H9 (cell line): ENCODE measurements around the gene SPDYE4. TPM values are rescaled to one million over a fixed set of nuclear protein-coding genes. Genes with fewer than 3 reads are reported as not detected.

Experiments
- DNase-seq: peaks from one replicate; pipeline ENCODE4 v3.0.0-alpha.2; 2017
- H2AFZ ChIP-seq: one replicate; pipeline ENCODE4 v1.6.1; 2013; ENCODE audit warnings: mild to moderate bottlenecking, low read length, control low read depth, moderate library complexity
- H2AK5ac ChIP-seq: 2 replicates; pipeline ENCODE4 v1.6.1; 2013; ENCODE audit warnings: low read length, control low read depth, mixed read lengths; ENCODE audit not compliant: insufficient read length
- H2BK120ac ChIP-seq: one replicate; pipeline ENCODE4 v1.6.1; 2013; ENCODE audit warnings: low read depth, mild to moderate bottlenecking, low read length, control low read depth, inconsistent platforms; ENCODE audit not compliant: poor library complexity, severe bottlenecking
- H2BK12ac ChIP-seq: 2 replicates; pipeline ENCODE4 v1.6.1; 2013; ENCODE audit warnings: low read length, control low read depth, mixed read lengths, low read depth; ENCODE audit not compliant: insufficient read length
- H2BK15ac ChIP-seq: 2 replicates; pipeline ENCODE4 v1.6.1; 2013; ENCODE audit warnings: low read depth, low read length, control low read depth
- H2BK20ac ChIP-seq: one replicate; pipeline ENCODE4 v1.6.1; 2013; ENCODE audit warnings: low read depth, mild to moderate bottlenecking, low read length, control low read depth, inconsistent platforms; ENCODE audit not compliant: poor library complexity, severe bottlenecking
- H2BK5ac ChIP-seq: 2 replicates; pipeline ENCODE4 v1.6.1; 2013; ENCODE audit warnings: low read length, control low read depth, mixed read lengths; ENCODE audit not compliant: insufficient read length
- H3K14ac ChIP-seq: 2 replicates; pipeline ENCODE4 v1.6.1; 2013; ENCODE audit warnings: low read length, control low read depth; ENCODE audit not compliant: insufficient read depth
- H3K18ac ChIP-seq: 2 replicates; pipeline ENCODE4 v1.6.1; 2013; ENCODE audit warnings: low read depth, mild to moderate bottlenecking, mixed read lengths, low read length, control low read depth; ENCODE audit not compliant: insufficient read length
- H3K23ac ChIP-seq: 2 replicates; pipeline ENCODE4 v1.6.1; 2013; ENCODE audit warnings: low read length, control low read depth, mixed read lengths, low read depth; ENCODE audit not compliant: insufficient read length
- H3K23me2 ChIP-seq: 2 replicates; pipeline ENCODE4 v1.6.1; 2013; ENCODE audit warnings: low read depth, mild to moderate bottlenecking, mixed read lengths, low read length, control low read depth; ENCODE audit not compliant: insufficient read length, poor library complexity, severe bottlenecking
- H3K27ac ChIP-seq: 2 replicates; pipeline ENCODE4 v1.5.1; 2013; ENCODE audit warnings: low read length, control low read depth, mixed read lengths, low read depth; ENCODE audit not compliant: insufficient read length
- H3K27me3 ChIP-seq: 2 replicates; pipeline ENCODE4 v1.6.1; 2013; ENCODE audit warnings: low read length, control low read depth, inconsistent platforms; ENCODE audit not compliant: insufficient read depth
- H3K4ac ChIP-seq: 2 replicates; pipeline ENCODE4 v1.6.1; 2013; ENCODE audit warnings: low read depth, mild to moderate bottlenecking, control low read depth, inconsistent platforms, low read length, moderate library complexity
- H3K4me1 ChIP-seq: 2 replicates; pipeline ENCODE4 v1.6.1; 2013; ENCODE audit warnings: low read length, control low read depth, inconsistent platforms; ENCODE audit not compliant: insufficient read depth
- H3K4me2 ChIP-seq: 2 replicates; pipeline ENCODE4 v1.6.1; 2013; ENCODE audit warnings: low read length, control low read depth, mixed read lengths; ENCODE audit not compliant: insufficient read length, insufficient read depth
- H3K56ac ChIP-seq: 2 replicates; pipeline ENCODE4 v1.6.1; 2013; ENCODE audit warnings: low read depth, mild to moderate bottlenecking, mixed read lengths, low read length, control low read depth; ENCODE audit not compliant: insufficient read length
- H3K79me1 ChIP-seq: 2 replicates; pipeline ENCODE4 v1.6.1; 2013; ENCODE audit warnings: low read depth, mild to moderate bottlenecking, moderate library complexity, low read length, control low read depth, inconsistent platforms; ENCODE audit not compliant: insufficient read depth, poor library complexity, severe bottlenecking
- H3K79me2 ChIP-seq: 2 replicates; pipeline ENCODE4 v1.6.1; 2013; ENCODE audit warnings: low read length, control low read depth, inconsistent platforms; ENCODE audit not compliant: insufficient read depth
- H3K9ac ChIP-seq: 2 replicates; pipeline ENCODE4 v1.6.1; 2013; ENCODE audit warnings: low read length, control low read depth, mixed read lengths; ENCODE audit not compliant: insufficient read length; ENCODE audit errors: extremely low read depth
- H3K9me3 ChIP-seq: one replicate; pipeline ENCODE4 v1.6.1; 2013; ENCODE audit warnings: low read depth, low read length, inconsistent platforms; ENCODE audit not compliant: control insufficient read depth
- H3T11ph ChIP-seq: one replicate; pipeline ENCODE4 v1.6.1; 2013; ENCODE audit warnings: mild to moderate bottlenecking, low read length, control low read depth, inconsistent platforms
- H4K20me1 ChIP-seq: one replicate; pipeline ENCODE4 v1.6.1; 2013; ENCODE audit not compliant: control insufficient read depth, insufficient read length, insufficient read depth
- H4K5ac ChIP-seq: 2 replicates; pipeline ENCODE4 v1.6.1; 2013; ENCODE audit warnings: low read depth, mild to moderate bottlenecking, mixed read lengths, low read length, control low read depth; ENCODE audit not compliant: insufficient read length
- H4K8ac ChIP-seq: replicated peaks from 2 replicates; pipeline ENCODE4 v1.6.1; 2013; ENCODE audit warnings: low read length, control low read depth, mixed read lengths, low read depth; ENCODE audit not compliant: insufficient read length
- H4K91ac ChIP-seq: 2 replicates; pipeline ENCODE4 v1.6.1; 2013; ENCODE audit warnings: low read depth, mild to moderate bottlenecking, moderate library complexity, mixed read lengths, low read length, control low read depth; ENCODE audit not compliant: insufficient read length
- H3K27ac Mint-ChIP-seq, 3 experiments: 2 replicates in 2 of 3; 3 replicates in 1 of 3; pipeline ENCODE4 v1.8.0; 2020 to 2021; ENCODE audit warnings: mixed read lengths in 3 of 3, mild to moderate bottlenecking in 1 of 3, moderate library complexity in 1 of 3
- H3K27me3 Mint-ChIP-seq: 2 replicates; pipeline ENCODE4 v1.8.0; 2021; ENCODE audit warnings: low read depth, mild to moderate bottlenecking, moderate library complexity, mixed read lengths
- H3K36me3 Mint-ChIP-seq, 3 experiments: 2 replicates in 2 of 3; 3 replicates in 1 of 3; pipeline ENCODE4 v1.8.0; 2020 to 2021; ENCODE audit warnings: low read depth in 3 of 3, mixed read lengths in 3 of 3; ENCODE audit not compliant: insufficient read depth in 1 of 3
- H3K4me1 Mint-ChIP-seq, 2 experiments: 2 replicates each; pipeline ENCODE4 v1.8.0; 2020; ENCODE audit warnings: mixed read lengths in 2 of 2
- H3K4me3 Mint-ChIP-seq, 2 experiments: 2 replicates in 1 of 2; 3 replicates in 1 of 2; pipeline ENCODE4 v1.8.0; 2020 to 2021; ENCODE audit warnings: mild to moderate bottlenecking in 2 of 2, mixed read lengths in 2 of 2, moderate library complexity in 1 of 2
- H3K9me3 Mint-ChIP-seq, 2 experiments: 2 replicates in 1 of 2; 3 replicates in 1 of 2; pipeline ENCODE4 v1.8.0; 2020; ENCODE audit warnings: mild to moderate bottlenecking in 2 of 2, mixed read lengths in 2 of 2, moderate library complexity in 1 of 2
- WGBS: extraction: QIAGEN DNeasy Blood & Tissue Kit; methylation state at CpG from one replicate; pipeline ENCODE4 v1.1.7; 2013; ENCODE audit warnings: missing lambda C conversion rate, low lambda C conversion rate, mixed read lengths; ENCODE audit not compliant: insufficient read length; ENCODE audit errors: extremely low coverage; 5-methylcytosine and 5-hydroxymethylcytosine counted together
- total RNA-seq: library from RNA; stranded (reverse); gene quantifications from 2 replicates; pipeline ENCODE4 v1.2.1, GENCODE V29; 2021
- TF ChIP-seq, protein P1 (sequence below): fragments of 200-600 bp; sonication (generic); conservative IDR thresholded peaks from 3 replicates; pipeline ENCODE4 v1.8.0; 2021; ENCODE audit warnings: antibody characterized with exemption, mild to moderate bottlenecking

SPDYE4 gene
- total RNA-seq, 1 experiment from 2014 or later, result not detected

DNA sequence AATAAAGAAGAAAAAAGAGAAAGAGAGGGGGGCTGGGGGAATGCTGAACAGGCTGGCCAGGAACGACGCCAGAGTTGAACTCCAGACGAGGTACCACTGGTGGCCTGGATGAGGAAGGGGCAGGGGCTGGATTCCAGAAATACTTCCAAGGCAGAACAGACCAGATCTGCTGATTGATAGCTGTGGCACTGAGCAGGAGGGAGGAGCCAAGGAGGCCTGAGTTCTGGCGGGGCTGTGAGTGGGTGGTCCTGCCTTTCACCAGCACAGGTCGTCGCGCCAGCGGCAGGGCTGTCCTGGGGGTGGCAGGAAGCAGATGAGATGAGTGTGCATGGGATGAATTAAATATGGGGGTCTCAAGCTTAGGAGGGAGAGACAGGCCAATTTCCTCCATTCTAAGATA is 19.2 kb downstream of the SPDYE4 start:
- Histone ChIP-seq H3K79me1 (no peaks in the 10 kb centered on the region), H2AFZ (no peak overlapping the region), H4K8ac (no peak overlapping the region), H3K18ac (no peak overlapping the region), H2BK12ac (no peak overlapping the region), H2BK120ac (no peak overlapping the region), H3K4ac (no peak overlapping the region), H4K91ac (no peak overlapping the region), H3K79me2 (no peaks in the 10 kb centered on the region), H3K9me3 (no peaks in the 10 kb centered on the region), H2BK5ac (no peak overlapping the region), H2BK20ac (no peak overlapping the region), H3K27ac (no peak overlapping the region), H3K23me2 (no peaks in the 10 kb centered on the region), H3K23ac (no peak overlapping the region), H3K27me3 (no peaks in the 10 kb centered on the region), H3K56ac (no peak overlapping the region), H3K14ac (no peak overlapping the region), H3K4me2 (no peak overlapping the region), H3T11ph (no peak overlapping the region), H2BK15ac (no peak overlapping the region), H2AK5ac (no peak overlapping the region), H4K5ac (no peak overlapping the region), H3K9ac (no peak overlapping the region), H4K20me1 (no peaks in the 10 kb centered on the region), H3K4me1 (no peaks in the 10 kb centered on the region; the same call in 1 of the 2 replicates)
- Mint-ChIP-seq H3K9me3 (no peaks in the 10 kb centered on the region), H3K36me3 (no peaks in the 10 kb centered on the region), H3K27me3 (peaks cover under 1% of the 10 kb centered on the region; the same call in 1 of the 2 replicates), H3K27ac (peak overlapping the region; percentile 19 to 90 (median 70); a peak in 3 of 7 replicates), H3K4me3 (no peak overlapping the region; a peak in 1 of 5 replicates), H3K4me1 (peaks cover 10 to 31% of the 10 kb centered on the region in 2 experiments)
- no CpG with 5 or more reads among the region's 8 CpGs for WGBS
- DNase-seq, result peak; percentile 93
- TF ChIP-seq, protein P1, sequence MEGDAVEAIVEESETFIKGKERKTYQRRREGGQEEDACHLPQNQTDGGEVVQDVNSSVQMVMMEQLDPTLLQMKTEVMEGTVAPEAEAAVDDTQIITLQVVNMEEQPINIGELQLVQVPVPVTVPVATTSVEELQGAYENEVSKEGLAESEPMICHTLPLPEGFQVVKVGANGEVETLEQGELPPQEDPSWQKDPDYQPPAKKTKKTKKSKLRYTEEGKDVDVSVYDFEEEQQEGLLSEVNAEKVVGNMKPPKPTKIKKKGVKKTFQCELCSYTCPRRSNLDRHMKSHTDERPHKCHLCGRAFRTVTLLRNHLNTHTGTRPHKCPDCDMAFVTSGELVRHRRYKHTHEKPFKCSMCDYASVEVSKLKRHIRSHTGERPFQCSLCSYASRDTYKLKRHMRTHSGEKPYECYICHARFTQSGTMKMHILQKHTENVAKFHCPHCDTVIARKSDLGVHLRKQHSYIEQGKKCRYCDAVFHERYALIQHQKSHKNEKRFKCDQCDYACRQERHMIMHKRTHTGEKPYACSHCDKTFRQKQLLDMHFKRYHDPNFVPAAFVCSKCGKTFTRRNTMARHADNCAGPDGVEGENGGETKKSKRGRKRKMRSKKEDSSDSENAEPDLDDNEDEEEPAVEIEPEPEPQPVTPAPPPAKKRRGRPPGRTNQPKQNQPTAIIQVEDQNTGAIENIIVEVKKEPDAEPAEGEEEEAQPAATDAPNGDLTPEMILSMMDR, result no peak
